Left colon (tissue), 2 donors: ENCODE results near the gene SEMA4G. TPM values are rescaled to one million over a fixed set of nuclear protein-coding genes. Genes with fewer than 3 reads are reported as not detected.

ENCODE experiments used
- ATAC-seq: fragments of 200-7000 bp; cut with Tn5 transposase; one replicate; pipeline ENCODE4 v1.9.1; 2020; ENCODE audit warnings: mild to moderate bottlenecking, moderate library complexity
- DNase-seq, 2 donors: peaks; one replicate each; pipeline ENCODE4 v3.0.0-alpha.2; 2020
- intact Hi-C, 2 donors: fragments of 100-400 bp; cut with DNase I in 1 of 2; cut with micrococcal nuclease in 1 of 2; formaldehyde crosslinking; loops; one replicate each; pipeline versions ENCODE4 v1.11.2 to v1.14.0; 2022; cut with DNase I, micrococcal nuclease
- long read RNA-seq: library from polyadenylated mRNA; unstranded; transcript quantifications from one replicate; pipeline ENCODE4 v2.0.0, GENCODE V29; 2021
- total RNA-seq, 2 donors: library from RNA; stranded (reverse); fragmentation: NEBNext Ultra II Directional; extraction: Animal tissue kit (Norgen Biotek cat#: 25700); gene quantifications; one replicate each; pipeline ENCODE4 v1.2.1, GENCODE V29; 2021
- donor health status: DM: no; HTN: no; CAD: no.
- donor health status: DM: yes; HTN: yes; CAD: no.

Gene SEMA4G, protein sequence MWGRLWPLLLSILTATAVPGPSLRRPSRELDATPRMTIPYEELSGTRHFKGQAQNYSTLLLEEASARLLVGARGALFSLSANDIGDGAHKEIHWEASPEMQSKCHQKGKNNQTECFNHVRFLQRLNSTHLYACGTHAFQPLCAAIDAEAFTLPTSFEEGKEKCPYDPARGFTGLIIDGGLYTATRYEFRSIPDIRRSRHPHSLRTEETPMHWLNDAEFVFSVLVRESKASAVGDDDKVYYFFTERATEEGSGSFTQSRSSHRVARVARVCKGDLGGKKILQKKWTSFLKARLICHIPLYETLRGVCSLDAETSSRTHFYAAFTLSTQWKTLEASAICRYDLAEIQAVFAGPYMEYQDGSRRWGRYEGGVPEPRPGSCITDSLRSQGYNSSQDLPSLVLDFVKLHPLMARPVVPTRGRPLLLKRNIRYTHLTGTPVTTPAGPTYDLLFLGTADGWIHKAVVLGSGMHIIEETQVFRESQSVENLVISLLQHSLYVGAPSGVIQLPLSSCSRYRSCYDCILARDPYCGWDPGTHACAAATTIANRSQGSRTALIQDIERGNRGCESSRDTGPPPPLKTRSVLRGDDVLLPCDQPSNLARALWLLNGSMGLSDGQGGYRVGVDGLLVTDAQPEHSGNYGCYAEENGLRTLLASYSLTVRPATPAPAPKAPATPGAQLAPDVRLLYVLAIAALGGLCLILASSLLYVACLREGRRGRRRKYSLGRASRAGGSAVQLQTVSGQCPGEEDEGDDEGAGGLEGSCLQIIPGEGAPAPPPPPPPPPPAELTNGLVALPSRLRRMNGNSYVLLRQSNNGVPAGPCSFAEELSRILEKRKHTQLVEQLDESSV
- total RNA-seq: 100 to 1,000 TPM; 108 to 170 TPM
- long read RNA-seq, transcript SEMA4G-212 (2 exons, 1,171 nt): major isoform, 11 of 43 reads
- long read RNA-seq, partial matches to known transcripts: 11 of 43 reads
- long read RNA-seq, other reads (novel, unspliced or antisense): 21 of 43 reads

DNA sequence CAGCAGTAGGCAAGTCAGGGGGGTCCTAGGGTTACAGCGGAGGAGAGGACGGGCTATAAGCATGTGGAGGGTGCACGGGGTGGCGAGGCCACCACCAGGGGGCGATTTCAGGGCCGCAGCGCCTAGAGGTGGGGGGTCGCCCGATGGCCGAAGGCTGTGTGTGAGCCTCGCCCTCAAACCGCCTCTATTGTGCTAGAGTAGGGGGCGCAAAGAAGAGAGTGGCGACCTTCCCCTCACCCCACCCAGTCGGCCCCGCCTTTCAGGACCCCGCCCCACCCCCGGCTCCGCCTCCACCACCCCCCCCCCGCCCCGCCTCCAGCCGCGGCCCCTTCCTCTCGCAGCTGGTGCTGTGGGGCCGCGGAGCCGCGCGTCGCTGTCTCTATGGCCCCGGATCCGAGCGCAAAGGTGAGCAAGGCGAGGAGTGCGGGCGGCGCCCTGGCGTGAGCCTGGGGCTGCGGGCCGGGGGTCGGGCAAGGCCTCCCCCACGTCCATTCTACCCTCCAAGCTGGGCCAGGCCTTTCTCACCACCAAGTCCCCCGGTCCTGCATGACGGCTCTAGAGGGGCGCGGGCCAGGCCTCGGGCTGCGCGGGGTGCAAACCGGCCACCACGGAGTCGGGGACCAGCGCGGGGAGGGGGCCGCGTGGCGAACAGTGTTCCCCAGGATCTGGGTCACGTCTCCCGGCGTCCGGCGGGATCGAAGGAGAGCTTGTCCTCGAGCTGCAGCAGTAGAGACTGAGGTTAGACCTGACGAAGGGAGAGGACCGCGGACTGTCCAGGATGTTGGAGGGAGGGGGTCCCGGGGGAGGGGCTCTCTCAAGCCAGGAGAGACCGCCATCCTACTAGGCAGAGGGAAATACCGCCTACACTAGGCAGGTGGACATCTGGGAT, at the start of gene SEMA4G:
Gene SEMA4G (plus strand): TSS at position 318 of the 889 bp plus-strand sequence. CDS start 3,409 bp downstream, outside the sequence.
- peak; percentile 52 for ATAC-seq
- intact Hi-C loops: no loop called here
- peak; percentile 62 to 76 for DNase-seq

GRCh38 chr10:100923580-100923979, 45.7 kb upstream of the SEMA4G start:
- intact Hi-C loops: no loop called here
- no peak for ATAC-seq
- DNase-seq: no peak

- DNase-seq (no peak), ATAC-seq (no peak)
- intact Hi-C loops: no loop called here
Measured at GRCh38 chr10:100927266-100927665, 42.0 kb upstream of the SEMA4G start.

DNA sequence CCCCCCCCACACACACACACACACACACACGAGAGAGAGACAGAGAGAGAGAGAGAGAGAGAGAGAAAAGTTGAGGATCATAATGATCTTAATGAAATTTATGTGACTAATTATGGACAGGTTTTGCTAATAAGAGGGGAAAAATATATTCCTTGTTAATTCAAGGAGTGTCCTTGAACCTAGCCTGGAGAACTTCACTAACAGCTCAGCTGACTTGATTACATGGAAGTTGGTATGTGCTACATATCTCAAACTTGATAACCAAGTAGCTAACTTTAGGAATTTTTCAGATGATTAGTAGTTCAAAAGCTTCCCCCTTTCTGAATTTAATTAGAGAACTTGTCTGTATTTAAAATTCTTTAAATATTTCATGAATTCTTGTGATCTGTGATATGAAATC, 41.3 kb upstream of the SEMA4G start:
- intact Hi-C loops: no loop called here
- ATAC-seq (no peak), DNase-seq (no peak)

DNA sequence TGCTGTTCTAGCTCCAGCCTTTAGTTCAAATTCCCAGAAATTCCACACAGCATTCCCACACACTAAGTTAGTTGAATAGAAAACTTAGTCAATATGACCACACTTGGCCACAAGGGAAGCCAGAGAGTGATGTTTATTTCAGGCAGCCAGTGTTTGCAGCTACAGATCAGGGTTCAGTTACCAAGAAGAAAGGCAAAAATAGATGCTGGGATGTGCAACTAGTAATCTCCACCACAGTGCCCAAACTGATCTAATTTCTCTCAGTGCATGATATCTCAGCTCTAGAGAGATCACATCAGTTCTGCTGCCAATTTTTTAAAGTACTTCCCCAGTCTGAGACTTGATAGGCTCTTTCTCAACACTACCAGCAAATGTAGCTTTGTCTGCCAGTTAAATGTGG, 38.9 kb upstream of the SEMA4G start:
- intact Hi-C loops: no loop called here
- no peak for ATAC-seq

GRCh38 chr10:100934084-100934659, 35.1 kb upstream of the SEMA4G start:
- no peak for ATAC-seq
- intact Hi-C loops: no loop called here
- no peak for DNase-seq

More for the DNA sequence above, 38.9 kb upstream of the SEMA4G start:
- no peak for DNase-seq

DNA sequence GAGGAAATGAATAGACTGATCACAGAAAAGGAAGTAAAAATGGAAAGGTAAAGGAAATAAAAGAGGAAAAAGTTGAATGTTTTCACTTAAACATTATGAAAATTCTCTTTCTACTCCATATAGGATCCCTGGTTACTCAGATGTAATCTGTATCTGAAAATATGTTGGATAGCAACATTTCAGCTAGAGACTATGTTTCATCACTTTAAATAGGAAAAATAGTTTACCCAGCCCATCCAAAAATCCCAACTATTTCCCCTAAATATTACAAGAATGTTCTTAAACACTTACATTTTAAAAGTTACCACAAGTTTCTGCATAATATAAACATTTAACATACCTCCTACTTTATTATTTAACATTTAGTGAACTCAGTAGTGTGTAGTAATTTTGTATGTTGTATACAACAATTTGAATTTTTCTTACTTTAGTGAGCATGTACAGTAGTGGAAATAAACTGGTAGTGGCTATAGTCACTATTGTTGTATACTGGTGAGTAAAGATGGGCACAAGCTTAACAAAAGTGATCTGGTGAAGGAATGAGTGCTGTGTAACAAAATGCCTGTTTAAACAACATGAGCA, 29.4 kb upstream of the SEMA4G start:
- intact Hi-C loops: no loop called here
- ATAC-seq (no peak), DNase-seq (no peak)

DNA sequence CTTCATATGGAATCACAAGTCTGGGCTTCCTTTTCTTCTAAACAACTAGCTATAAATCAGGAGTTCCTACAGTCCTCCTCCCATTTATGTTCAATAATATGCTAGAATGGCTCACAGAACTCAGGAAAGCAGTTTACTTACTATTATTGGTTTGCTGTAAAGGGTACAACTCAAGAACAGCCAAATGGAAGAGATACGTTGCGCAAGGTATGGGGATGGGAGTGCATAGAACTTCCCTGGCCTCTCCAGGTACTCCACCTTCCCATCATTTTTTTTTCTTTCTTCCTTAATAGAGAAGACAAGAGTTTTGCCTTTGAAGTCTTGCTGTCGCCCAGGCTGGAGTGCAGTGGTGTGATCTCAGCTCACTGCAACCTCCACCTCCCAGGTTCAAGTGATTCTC, 27.1 kb upstream of the SEMA4G start:
- DNase-seq: no peak
- intact Hi-C loops: no loop called here
- ATAC-seq: no peak

DNA sequence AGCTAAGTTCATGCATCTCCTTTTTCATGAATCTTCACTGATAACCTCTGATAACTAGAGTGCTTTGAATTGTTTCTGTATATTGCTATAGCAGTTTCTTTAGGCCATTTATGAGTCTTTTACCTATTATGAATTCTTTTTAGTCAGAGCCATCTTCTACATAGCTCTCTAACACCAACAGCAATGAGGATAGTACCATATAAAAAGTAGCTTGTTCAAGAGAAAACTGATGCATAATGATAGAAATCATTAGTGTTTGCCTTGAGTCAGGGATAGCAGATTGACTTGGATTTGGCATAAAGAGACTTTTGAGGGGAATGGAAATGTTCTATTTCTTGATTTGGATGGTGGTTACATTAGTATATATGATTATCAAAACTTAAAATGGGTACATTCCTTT, 25.8 kb upstream of the SEMA4G start:
- ATAC-seq: no peak
- DNase-seq: no peak
- intact Hi-C loops: no loop called here

- ATAC-seq (no peak), DNase-seq (no peak)
- intact Hi-C loops: no loop called here
Measured at GRCh38 chr10:100945754-100946153, 23.6 kb upstream of the SEMA4G start.

GRCh38 chr10:100948916-100949315, 20.4 kb upstream of the SEMA4G start:
- DNase-seq (no peak), ATAC-seq (no peak)
- intact Hi-C loops: no loop called here

- ATAC-seq: no peak
- DNase-seq: no peak
- intact Hi-C loops: no loop called here
Measured at GRCh38 chr10:100960251-100960650, 9.1 kb upstream of the SEMA4G start.

- DNase-seq (no peak), ATAC-seq (no peak)
- intact Hi-C loops: no loop called here
Measured at GRCh38 chr10:100962351-100963080, 6.8 kb upstream of the SEMA4G start.

DNA sequence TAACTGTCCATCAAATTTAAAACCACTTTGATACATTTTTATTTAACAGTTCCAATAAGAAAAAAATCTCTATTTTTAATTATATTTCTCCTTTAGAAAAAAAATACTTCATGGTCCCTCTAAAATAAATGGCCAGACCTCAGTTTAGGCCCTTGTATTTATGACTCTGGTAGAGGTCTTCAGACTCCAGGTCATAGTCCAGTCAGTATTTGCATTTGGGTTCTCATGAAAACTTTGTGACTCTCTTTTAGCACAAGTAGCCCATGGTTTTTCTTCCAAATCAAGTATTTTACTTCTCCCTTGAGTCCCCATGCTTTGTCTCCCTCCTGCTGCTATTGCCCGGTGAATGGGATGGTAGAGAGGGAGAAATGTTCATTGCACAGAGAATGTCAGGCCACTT, 5.5 kb upstream of the SEMA4G start:
- no peak for ATAC-seq
- intact Hi-C loops: no loop called here
- no peak for DNase-seq

GRCh38 chr10:100965820-100966219, 3.5 kb upstream of the SEMA4G start:
- intact Hi-C loops: no loop called here
- DNase-seq: no peak
- ATAC-seq: no peak

GRCh38 chr10:100966887-100967286, 2.4 kb upstream of the SEMA4G start:
- intact Hi-C loops: no loop called here
- DNase-seq: no peak

GRCh38 chr10:100967332-100967731, 2.0 kb upstream of the SEMA4G start:
- DNase-seq (no peak), ATAC-seq (no peak)
- intact Hi-C loops: no loop called here

More at GRCh38 chr10:100966887-100967286, 2.4 kb upstream of the SEMA4G start:
- no peak for ATAC-seq
